ENCODE measurements around the gene ERBB4. TPM values are rescaled to one million over a fixed set of nuclear protein-coding genes. Genes with fewer than 3 reads are reported as not detected.

ERBB4 gene
- total RNA-seq, 4 donors from 2014 or later, result 0.26 to 13.3 (median 2.4) TPM

DNA sequence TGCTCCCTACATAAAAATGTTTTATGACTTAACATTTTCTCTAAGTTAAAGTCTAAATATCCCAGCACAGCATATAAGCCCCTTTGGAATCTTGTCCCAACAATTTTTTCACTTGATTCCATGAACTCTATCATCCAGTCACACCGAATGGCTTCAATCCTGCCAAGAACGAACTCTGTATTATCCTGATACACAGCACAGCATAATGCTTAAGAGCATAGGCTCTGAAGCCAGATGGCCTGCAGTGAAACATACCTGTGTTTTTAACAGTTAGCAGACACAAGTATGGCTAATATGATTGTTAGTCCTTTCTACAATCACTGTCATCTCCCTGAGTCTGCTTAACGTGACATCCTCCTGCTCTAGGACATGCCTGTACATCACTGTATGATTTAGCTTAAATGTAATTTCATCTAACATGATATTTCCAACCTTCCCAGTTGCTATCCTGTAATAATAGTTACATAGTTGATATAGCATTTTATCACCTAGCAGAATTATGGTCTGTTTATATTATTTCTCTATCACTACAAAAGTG lies 669.5 kb downstream of the ERBB4 start:
- Histone ChIP-seq H3K27me3 (no peaks in the 10 kb centered on the region), H3K4me3 (no peak overlapping the region), H3K9me3 (no peaks in the 10 kb centered on the region), H3K27ac (no peak overlapping the region), H3K4me1 (no peaks in the 10 kb centered on the region), H3K36me3 (no peaks in the 10 kb centered on the region)
- no peak for TF ChIP-seq CTCF (IDR thresholded peaks at IDR 0.05)
- no peak for TF ChIP-seq POLR2A (IDR thresholded peaks at IDR 0.05)
- intact Hi-C loops (cut with DNase I; ENCODE audit: low total_unique reads), result no loop called here
- DNase-seq, result no peak

- no peaks in the 10 kb centered on the region for H3K36me3 ChIP-seq
- no peak for DNase-seq
- H3K4me3 ChIP-seq, result no peak overlapping the region
- intact Hi-C loops (cut with DNase I; ENCODE audit: low total_unique reads), result no loop called here
- no peaks in the 10 kb centered on the region for H3K27me3 ChIP-seq
- TF ChIP-seq POLR2A (IDR thresholded peaks at IDR 0.05) (no peak), CTCF (IDR thresholded peaks at IDR 0.05) (no peak)
- H3K27ac ChIP-seq, result no peak overlapping the region
- H3K9me3 ChIP-seq, result no peaks in the 10 kb centered on the region
- H3K4me1 ChIP-seq, result no peaks in the 10 kb centered on the region
Observed at GRCh38 chr2:211867845-211868451, 670.7 kb downstream of the ERBB4 start.

GRCh38 chr2:211864328-211864727 lies 674.3 kb downstream of the ERBB4 start:
- no peak for DNase-seq
- TF ChIP-seq CTCF (IDR thresholded peaks at IDR 0.05) (no peak), POLR2A (IDR thresholded peaks at IDR 0.05) (no peak)
- Histone ChIP-seq H3K27ac (no peak overlapping the region), H3K36me3 (no peaks in the 10 kb centered on the region), H3K4me1 (no peaks in the 10 kb centered on the region), H3K4me3 (no peak overlapping the region), H3K9me3 (no peaks in the 10 kb centered on the region), H3K27me3 (no peaks in the 10 kb centered on the region)
- intact Hi-C loops (cut with DNase I; ENCODE audit: low total_unique reads), result no loop called here

- no peak for TF ChIP-seq CTCF (IDR thresholded peaks at IDR 0.05)
- no peak for TF ChIP-seq POLR2A (IDR thresholded peaks at IDR 0.05)
- Histone ChIP-seq H3K27me3 (no peaks in the 10 kb centered on the region), H3K4me3 (no peak overlapping the region), H3K9me3 (no peaks in the 10 kb centered on the region), H3K27ac (no peak overlapping the region), H3K4me1 (no peaks in the 10 kb centered on the region), H3K36me3 (no peaks in the 10 kb centered on the region)
- intact Hi-C loops (cut with DNase I; ENCODE audit: low total_unique reads), result no loop called here
- DNase-seq, result no peak
Observed at GRCh38 chr2:211860224-211860623, 678.4 kb downstream of the ERBB4 start.

DNA sequence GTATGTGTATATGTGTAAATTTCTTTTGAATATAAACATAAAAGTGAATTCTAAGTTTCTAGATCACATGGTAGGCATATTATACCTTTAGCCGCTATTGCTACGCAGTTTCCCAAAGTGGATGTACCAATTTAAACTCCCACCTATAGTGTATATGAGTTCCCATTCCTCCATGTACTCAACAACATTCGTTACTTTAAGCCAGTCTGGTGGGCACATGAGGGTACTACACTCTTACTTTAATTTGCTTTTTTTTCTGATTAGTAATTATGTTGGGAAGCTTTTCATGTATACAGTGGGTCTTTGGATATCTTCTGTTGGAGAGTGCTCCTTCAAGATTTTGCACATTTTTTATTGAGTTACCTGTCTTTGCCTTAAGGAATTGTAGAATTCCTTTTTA lies 683.8 kb downstream of the ERBB4 start:
- no peaks in the 10 kb centered on the region for H3K27me3 ChIP-seq
- DNase-seq, result no peak
- no peak overlapping the region for H3K27ac ChIP-seq
- H3K36me3 ChIP-seq, result no peaks in the 10 kb centered on the region
- H3K4me1 ChIP-seq, result no peaks in the 10 kb centered on the region
- intact Hi-C loops (cut with DNase I; ENCODE audit: low total_unique reads), result no loop called here
- TF ChIP-seq CTCF (IDR thresholded peaks at IDR 0.05) (no peak), POLR2A (IDR thresholded peaks at IDR 0.05) (no peak)
- H3K9me3 ChIP-seq, result no peaks in the 10 kb centered on the region
- H3K4me3 ChIP-seq, result no peak overlapping the region

Measured in uterus (tissue), 4 donors.